ENCODE measurements around the gene CEP20. TPM values are rescaled to one million over a fixed set of nuclear protein-coding genes. Genes with fewer than 3 reads are reported as not detected.
"Not testable (repeated sequence)": the region's sequence is repeated elsewhere in the genome, so short reads cannot be mapped to it uniquely, and the experiment has no call there.

The CEP20 gene
- total and polyA plus RNA-seq, 10 of the 15 experiments (the other 5 are each of a cell fraction or from before 2014, with no cell fraction given) = 33.4 to 57.8 (median 52.6) TPM

DNA sequence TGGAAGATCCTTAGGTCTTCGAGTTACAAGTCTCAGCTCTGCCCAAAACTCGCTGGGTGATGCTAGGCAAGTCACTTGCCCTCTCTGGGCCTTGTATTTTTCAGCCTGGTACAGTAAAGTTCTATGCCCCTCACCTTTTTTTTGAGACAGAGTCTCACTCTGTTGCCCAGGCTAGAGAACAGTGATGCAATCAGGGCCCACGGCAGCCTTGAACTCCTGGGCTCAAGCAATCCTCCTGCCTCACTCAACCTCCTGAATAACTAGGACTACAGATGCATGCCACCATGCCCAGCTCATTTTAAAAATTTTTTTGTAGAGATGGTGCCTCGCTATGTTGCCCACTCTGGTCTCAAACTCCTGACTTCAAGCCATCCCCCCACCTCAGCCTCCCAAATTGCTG is 35.4 kb downstream of the CEP20 start (continued):
- TF ChIP-seq, protein P1, sequence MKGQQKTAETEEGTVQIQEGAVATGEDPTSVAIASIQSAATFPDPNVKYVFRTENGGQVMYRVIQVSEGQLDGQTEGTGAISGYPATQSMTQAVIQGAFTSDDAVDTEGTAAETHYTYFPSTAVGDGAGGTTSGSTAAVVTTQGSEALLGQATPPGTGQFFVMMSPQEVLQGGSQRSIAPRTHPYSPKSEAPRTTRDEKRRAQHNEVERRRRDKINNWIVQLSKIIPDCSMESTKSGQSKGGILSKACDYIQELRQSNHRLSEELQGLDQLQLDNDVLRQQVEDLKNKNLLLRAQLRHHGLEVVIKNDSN (IDR thresholded peaks at IDR 0.05; ENCODE audit: borderline replicate concordance, extremely low read length, insufficient read depth, low read depth, low read length) = no peak

DNA sequence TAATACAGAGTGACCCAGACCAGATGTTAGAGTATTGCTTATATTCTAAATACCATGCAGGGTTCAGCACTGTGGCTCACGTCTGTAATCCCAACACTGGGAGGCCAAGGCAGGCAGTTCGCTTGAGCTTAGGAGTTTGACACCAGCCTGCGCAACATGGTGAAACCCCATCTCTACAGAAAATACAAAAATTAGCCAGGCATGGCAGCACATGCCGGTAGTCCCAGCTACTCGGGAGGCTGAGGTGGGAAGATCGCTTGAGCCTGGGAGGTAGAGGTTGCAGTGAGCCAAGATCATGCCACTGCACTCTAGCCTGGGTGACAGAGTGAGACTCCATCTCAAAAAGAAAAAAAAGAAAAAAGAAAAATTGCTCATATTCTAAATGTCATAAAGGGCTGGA is 37.8 kb downstream of the CEP20 start:
- ATAC-seq; H3K4me3 ChIP-seq; POLR2A ChIA-PET; H3K9ac ChIP-seq (ENCODE audit: control insufficient read depth, insufficient read depth, low read length); SMC1A ChIA-PET (ENCODE audit: uncharacterized antibody, unreplicated experiment); H2AFZ ChIP-seq (ENCODE audit: control insufficient read depth, low read depth, low read length); RAD21 ChIA-PET (ENCODE audit: unreplicated experiment); CTCF ChIA-PET; H3K27me3 ChIP-seq (replicated peaks in 1 of 2; ENCODE audit: control insufficient read depth in 2 of 2, insufficient read depth in 2 of 2, low read length in 1 of 2); intact Hi-C loops (cut with micrococcal nuclease; ENCODE audit: unreplicated experiment); H3K27ac ChIP-seq (ENCODE audit: control insufficient read depth, insufficient read depth); H3K36me3 ChIP-seq (ENCODE audit: control insufficient read depth in 2 of 2, insufficient read depth in 2 of 2, low read length in 1 of 2); H3K4me1 ChIP-seq (ENCODE audit: control insufficient read depth, insufficient read depth, low read length); H4K20me1 ChIP-seq (ENCODE audit: control insufficient read depth, insufficient read depth); FAIRE-seq; H3K79me2 ChIP-seq (ENCODE audit: control insufficient read depth, insufficient read depth, low read length); in situ Hi-C loops (cut with MboI); H3K9me3 ChIP-seq (replicated peaks; ENCODE audit: control insufficient read depth, insufficient read depth, low read length); BruUV-seq (replicated peaks); DNase-seq (ENCODE audit: low read depth, low spot score); H3K4me2 ChIP-seq (ENCODE audit: control insufficient read depth, insufficient read depth): not testable (repeated sequence)
- WGBS (ENCODE audit: insufficient coverage, insufficient replicate concordance, low lambda C conversion rate, missing lambda C conversion rate) = 56% methylated on average over 6 of the region's 6 CpGs

DNA sequence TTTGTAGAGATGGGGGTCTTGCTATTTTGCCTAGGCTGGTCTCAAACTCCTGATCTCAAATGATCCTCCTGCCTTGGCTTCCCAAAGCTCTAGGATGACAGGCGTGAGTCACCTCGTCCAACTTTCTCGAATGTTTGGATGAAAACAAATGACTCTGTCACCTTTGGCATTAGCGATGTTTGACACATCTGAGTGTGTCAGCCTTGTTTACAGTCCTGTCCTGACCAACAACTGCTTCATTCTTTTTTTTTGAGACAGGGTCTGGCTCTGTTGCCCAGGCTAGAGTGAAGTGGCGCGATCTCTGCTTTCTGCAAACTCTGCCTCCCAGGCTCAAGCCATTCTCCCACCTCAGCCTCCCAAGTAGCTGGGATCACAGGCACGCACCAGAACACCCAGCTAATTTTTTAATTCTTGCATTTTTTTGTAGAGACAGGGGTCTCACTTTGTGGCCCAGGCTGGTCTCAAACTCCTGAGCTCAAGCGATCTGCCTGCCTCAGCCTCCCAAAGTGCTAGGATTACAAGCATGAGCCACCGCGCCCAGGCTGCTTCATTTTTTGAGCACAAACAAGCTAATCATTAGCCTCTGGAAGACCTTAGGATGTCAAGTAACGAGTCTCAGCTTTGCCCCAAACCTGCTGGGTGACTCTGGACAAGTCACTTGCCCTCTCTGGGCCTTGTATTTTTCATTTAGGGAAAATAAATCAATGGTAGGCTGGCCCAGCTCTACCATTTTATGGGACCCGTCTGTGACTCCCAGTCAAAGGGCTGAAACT is 39.0 kb downstream of the CEP20 start:
- Histone ChIP-seq H3K27ac (ENCODE audit: control insufficient read depth, insufficient read depth) (no peak overlapping the region), H3K9me3 (replicated peaks; ENCODE audit: control insufficient read depth, insufficient read depth, low read length) (no peaks in the 10 kb centered on the region), H3K27me3 (replicated peaks in 1 of 2; ENCODE audit: control insufficient read depth in 2 of 2, insufficient read depth in 2 of 2, low read length in 1 of 2) (no peaks in the 10 kb centered on the region; a peak in 2 of 4 replicates), H2AFZ (ENCODE audit: control insufficient read depth, low read depth, low read length) (no peak overlapping the region), H3K36me3 (ENCODE audit: control insufficient read depth in 2 of 2, insufficient read depth in 2 of 2, low read length in 1 of 2) (no peaks in the 10 kb centered on the region), H3K4me2 (ENCODE audit: control insufficient read depth, insufficient read depth) (no peak overlapping the region), H3K79me2 (ENCODE audit: control insufficient read depth, insufficient read depth, low read length) (no peaks in the 10 kb centered on the region), H3K9ac (ENCODE audit: control insufficient read depth, insufficient read depth, low read length) (no peak overlapping the region), H4K20me1 (ENCODE audit: control insufficient read depth, insufficient read depth) (no peaks in the 10 kb centered on the region), H3K4me3 (no peak overlapping the region), H3K4me1 (ENCODE audit: control insufficient read depth, insufficient read depth, low read length) (no peaks in the 10 kb centered on the region)
- DNase-seq (ENCODE audit: low read depth, low spot score) (no peak), ATAC-seq (no peak), FAIRE-seq (no peak)
- ChIA-PET POLR2A (no interaction called here), RAD21 (ENCODE audit: unreplicated experiment) (no interaction called here), SMC1A (ENCODE audit: uncharacterized antibody, unreplicated experiment) (interaction anchor here (0.8 kb wide), 1 partner anchor 25 kb away, joined by 3 read pairs; no protein-coding TSS in a partner anchor), CTCF (interaction anchor here (0.5 kb wide), 1 partner anchor 84 kb away, joined by 3 read pairs; no protein-coding TSS in a partner anchor)
- WGBS (ENCODE audit: insufficient coverage, insufficient replicate concordance, low lambda C conversion rate, missing lambda C conversion rate) = 67% methylated on average over 12 of the region's 12 CpGs
- in situ Hi-C loops (cut with MboI) = no loop called here
- TF ChIP-seq RCOR1 (conservative IDR thresholded peaks at IDR 0.05; ENCODE audit: low read depth, low read length) (no peak), SMAD1 (IDR thresholded peaks at IDR 0.05; ENCODE audit: low read depth, partially characterized antibody) (no peak)
- TF ChIP-seq, protein P2, sequence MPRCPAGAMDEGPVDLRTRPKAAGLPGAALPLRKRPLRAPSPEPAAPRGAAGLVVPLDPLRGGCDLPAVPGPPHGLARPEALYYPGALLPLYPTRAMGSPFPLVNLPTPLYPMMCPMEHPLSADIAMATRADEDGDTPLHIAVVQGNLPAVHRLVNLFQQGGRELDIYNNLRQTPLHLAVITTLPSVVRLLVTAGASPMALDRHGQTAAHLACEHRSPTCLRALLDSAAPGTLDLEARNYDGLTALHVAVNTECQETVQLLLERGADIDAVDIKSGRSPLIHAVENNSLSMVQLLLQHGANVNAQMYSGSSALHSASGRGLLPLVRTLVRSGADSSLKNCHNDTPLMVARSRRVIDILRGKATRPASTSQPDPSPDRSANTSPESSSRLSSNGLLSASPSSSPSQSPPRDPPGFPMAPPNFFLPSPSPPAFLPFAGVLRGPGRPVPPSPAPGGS (IDR thresholded peaks at IDR 0.05; ENCODE audit: borderline replicate concordance, insufficient read depth, low read depth, low read length, poor library complexity, severe bottlenecking) = peak; percentile 22
- intact Hi-C loops (cut with micrococcal nuclease; ENCODE audit: unreplicated experiment) = no loop called here
- no TSS peak for BruUV-seq (replicated peaks)
